GM21390 (cell line): ENCODE measurements around the gene DYNC2I2.
"Not testable (repeated sequence)": the region's sequence is repeated elsewhere in the genome, so short reads cannot be mapped to it uniquely, and the experiment has no call there.

Experiments
- ATAC-seq: cut with Tn5 transposase; IDR thresholded peaks from one replicate; pipeline ENCODE4 v1.9.1; 2021; ENCODE audit not compliant: unreplicated experiment

The DYNC2I2 gene

DNA sequence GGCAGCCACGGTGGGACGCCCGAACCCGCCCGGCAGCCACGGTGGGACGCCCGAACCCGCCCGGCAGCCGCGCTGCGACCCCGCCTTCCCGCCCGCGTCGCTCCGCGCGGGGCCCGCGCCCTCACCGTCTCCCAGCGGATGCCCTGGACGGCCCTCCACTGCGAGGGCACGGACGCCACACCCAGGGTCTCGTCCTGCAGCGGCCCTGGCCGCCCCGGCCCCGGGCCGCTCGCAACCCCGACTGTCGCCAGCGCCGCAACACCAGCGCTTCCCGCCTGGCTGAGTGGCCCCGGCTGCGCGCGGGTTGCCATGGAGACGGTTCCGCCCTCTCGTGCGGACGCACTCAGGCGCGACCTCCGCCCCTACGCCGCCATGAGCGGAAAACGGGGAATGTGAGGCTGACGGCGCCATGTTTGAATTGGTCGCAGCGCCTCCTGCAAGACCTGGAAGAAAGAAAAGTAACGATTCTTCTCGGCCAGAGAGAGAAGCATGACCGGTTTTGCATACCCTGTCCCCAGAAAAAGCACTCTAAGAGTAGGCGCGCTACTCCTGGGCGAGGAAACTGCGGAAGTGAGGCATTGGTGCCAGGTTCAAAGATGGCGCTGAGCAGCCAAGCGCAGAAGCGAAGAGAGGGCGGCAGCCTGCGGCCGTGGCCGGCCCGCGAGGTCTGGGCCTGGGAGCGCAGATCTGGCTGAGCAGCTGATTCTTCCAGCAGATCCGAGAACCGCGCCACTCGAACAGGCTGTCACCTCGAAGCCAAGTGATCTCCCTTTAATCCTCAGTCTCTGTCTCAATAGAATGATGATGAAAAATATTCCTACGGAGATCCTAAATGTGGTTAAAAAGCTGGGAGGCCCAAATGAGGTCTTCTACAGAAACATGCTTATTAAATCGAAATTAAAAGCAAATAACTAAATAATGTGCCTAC lies at the start of gene DYNC2I2:
DYNC2I2 (minus strand) TSS at position 432 of the 928 bp plus-strand sequence; CDS start at position 311, 121 bp downstream.
- ATAC-seq, result peak; percentile 73

- ATAC-seq, result no peak
Observed at GRCh38 chr9:128706045-128706444, 49.4 kb upstream of the DYNC2I2 start.

DNA sequence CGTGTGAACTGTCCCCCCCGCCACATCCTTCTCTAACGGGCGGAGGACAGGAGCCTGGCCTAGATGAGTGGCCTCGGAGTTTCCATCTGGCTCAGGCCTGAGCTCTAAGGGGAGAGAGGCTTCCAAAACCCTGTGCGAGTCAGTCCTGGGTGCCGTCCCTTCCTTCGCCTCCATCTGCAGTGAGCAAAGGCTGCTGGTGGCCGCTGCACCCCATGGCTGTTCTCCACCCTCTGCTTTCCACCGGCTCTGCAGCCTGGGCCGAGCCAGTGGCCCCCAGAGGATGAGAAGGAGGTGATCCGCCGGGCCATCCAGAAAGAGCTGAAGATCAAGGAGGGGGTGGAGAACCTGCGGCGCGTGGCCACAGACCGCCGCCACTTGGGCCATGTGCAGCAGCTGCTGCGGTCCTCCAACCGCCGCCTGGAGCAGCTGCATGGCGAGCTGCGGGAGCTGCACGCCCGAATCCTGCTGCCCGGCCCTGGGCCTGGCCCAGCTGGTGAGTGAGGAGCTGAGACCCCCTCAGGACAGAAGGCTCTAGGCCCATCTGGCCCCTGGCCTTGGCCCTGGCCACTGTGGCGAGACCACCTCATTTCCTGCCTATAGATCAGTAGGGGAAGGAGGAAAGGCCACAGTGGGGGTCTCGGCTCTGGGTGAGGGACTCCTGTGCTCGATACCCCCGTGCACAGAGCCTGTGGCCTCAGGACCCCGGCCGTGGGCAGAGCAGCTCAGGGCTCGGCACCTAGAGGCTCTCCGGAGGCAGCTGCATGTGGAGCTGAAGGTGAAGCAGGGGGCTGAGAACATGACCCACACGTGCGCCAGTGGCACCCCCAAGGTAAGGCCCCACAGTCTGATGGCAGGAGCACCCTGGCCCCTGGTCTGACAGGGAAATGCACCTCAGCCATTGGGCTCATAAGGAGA lies 48.7 kb upstream of the DYNC2I2 start:
- ATAC-seq, result no peak

DNA sequence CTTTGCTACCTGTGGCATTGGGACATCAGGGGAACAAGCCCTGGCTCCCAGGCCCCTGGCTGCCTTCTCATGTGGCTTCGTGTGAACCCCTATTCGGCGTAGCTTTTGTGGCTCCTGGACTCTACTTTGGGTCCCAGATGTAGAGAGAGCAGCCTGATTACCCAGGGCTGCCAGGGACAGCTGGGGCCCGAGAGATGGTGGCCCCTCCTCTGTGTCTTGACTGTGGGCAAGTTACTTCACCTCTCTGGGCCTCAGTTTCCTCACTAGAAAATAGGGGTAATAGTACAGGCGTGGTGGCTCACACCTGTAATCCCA lies 47.7 kb upstream of the DYNC2I2 start:
- ATAC-seq, result no peak

GRCh38 chr9:128703616-128704355 lies 47.1 kb upstream of the DYNC2I2 start:
- no peak for ATAC-seq

DNA sequence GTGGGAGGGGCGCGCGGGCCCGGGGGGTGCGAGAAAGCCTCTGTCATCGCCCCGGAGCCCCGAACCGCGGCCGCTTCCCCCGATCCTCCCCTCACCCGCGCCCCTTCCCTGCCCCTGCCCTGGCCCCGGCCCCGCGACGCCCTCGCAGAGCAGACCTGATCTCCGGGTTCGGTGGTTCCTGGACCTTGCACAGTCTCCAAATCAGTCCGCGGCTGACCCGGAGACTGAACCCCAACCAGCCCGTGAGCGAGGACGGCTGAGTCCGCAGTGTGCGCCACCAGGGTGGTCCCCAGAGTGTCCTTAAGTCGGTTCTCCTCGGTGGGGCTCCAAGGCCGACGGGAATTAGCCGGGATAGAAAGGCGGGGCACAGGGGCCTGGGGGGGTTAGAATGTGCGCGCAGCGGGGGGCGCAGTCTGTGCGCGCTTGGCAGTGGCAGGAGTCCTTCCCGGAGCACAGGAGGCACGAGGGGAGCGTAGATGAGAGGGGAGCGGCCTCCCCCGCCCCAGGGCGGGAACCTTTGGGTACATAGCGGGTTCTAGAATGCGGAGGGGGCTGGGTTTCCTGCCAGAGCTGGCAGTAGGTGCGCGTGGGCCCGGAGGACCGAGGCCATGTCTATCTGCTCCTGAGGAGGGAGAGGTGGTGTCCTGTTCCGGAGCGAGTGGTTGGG lies 46.4 kb upstream of the DYNC2I2 start:
- ATAC-seq, result peak; percentile 12

GRCh38 chr9:128702445-128702948 lies 45.9 kb upstream of the DYNC2I2 start, which contains the start of gene PKN3:
Gene PKN3 (plus strand): TSS chr9:128702503. CDS start chr9:128702916, 413 bp downstream.
- ATAC-seq, result peak; percentile 81

DNA sequence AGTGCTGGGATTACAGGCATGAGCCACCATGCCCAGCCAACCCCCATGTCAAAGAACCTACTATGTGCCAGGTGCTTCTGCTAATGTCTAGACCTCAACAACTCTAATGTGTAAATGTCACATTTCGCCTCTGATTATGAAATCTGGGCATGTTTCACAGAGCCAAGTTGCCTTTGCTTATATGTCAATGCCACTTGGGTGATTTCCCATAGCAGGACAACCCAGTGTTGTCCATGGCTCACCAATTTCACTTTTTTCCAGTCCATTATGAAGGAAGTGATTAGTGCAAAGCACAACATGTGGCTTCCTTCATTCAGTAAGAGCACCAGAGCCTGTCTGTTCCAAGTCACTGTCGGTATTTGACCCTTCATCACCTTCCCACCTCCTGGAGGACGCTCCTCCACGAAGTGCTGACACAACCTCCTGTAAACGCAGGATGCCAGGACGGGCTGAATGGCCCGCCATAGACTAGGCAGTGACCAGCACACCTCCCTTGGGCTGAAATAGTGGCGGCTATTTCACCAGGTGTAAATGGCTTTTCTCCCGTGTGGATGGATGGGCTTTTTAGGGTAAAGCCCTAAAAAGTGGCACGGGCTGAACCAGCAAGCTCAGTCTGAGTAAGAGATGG lies 44.7 kb upstream of the DYNC2I2 start:
- ATAC-seq, result no peak

GRCh38 chr9:128699096-128699795 lies 42.6 kb upstream of the DYNC2I2 start:
- not testable (repeated sequence) for ATAC-seq

- ATAC-seq, result no peak
Observed at GRCh38 chr9:128696923-128697707, 40.5 kb upstream of the DYNC2I2 start.

DNA sequence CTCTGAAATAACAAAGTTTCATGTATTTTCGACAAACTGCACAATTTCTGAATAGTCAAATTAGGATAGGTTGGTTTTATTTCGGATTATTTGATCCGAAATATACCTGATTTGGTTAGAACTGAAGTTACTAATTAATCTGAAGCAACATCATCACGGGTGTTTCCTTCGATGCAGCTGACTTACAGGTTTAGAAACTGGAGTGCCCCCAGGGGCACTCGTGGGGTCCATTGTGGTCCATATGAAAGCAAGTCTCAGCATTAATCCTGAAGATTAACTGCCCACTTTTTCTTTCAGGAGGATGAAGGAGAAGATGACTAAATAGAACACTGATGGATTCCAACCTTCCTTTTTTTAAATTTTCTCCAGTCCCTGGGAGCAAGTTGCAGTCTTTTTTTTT lies 37.7 kb upstream of the DYNC2I2 start:
- ATAC-seq, result no peak

DNA sequence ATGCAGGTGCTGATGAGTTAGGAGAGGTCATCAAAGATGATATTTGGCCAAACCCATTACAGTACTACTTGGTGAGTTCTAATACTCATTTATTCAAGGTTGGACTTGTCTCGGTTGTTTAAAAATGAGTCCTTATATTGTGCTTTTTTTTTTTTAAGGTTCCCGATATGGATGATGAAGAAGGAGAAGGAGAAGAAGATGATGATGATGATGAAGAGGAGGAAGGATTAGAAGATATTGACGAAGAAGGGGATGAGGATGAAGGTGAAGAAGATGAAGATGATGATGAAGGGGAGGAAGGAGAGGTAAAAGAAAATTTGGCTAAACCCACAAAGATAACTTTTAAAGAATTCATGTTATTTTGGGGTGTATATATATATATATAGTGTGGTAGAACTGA lies 37.1 kb upstream of the DYNC2I2 start:
- ATAC-seq, result not testable (repeated sequence)

GRCh38 chr9:128690684-128691034 lies 34.0 kb upstream of the DYNC2I2 start:
- ATAC-seq, result no peak

DNA sequence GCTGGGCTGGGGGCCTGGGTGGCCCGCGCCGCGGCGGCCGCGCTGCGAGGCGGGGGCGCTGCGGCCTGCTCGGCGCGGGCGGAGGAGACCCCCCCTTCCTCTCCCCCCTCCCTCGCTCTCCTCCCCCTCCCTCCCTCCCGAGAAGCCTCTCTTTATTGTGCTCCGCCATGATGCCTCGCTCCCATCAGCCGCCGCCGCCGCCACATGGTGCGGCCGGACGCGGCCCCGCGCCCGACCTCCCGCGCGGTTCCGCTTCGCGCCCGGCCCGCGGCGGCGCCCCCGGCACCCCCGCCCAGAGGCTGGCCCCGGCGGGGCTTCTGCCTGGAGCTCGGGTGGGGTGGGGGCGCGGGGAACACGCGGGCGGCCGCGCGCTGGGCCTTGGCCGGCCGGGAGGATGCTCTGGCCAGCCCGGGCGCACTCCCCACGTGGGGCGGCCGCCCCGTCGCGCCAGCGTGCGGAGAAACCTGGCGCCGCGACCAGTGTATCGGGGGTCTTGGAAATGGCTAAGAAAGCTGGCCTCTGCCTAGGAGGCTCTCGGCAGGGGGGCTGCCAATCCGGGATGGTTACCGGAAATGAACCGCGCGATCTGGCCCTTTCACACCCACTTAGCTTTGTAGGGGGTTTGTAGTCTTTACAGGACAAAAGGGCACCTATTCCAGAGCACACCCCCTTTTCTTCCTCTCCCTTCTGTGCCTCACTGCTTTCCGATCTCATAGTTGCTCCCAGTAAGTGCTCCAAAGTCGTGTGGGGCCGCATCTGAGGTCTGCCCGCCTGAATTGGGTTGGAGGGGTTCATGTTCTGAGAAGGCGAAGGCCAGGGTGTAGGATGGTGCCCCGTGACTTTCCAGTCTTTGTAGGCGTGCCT lies 33.4 kb upstream of the DYNC2I2 start:
- no peak for ATAC-seq

DNA sequence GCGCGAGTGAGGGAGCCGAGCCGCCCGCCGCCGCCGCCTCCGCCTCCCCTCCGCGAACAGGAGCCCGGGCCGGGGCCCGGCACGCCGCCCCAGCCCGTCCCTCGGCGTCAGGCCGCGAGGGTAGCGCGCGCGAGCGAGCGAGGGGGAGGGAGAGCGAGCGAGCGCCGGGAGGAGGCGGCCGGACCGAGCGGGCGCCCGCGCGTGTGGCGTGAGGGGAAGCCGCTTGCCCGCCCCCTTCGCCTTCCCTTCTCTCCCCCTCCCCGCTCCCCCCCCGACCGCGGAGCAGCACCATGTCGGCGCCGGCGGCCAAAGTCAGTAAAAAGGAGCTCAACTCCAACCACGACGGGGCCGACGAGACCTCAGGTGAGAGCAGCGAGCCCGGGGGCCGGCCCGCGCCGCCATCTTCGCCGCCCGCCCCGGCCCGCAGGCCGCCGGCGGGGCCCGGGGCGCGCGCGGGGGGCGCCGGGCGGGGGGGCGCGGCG lies 32.7 kb upstream of the DYNC2I2 start:
- ATAC-seq, result peak; percentile 10

- peak; percentile 62 for ATAC-seq
Observed at GRCh38 chr9:128688501-128689292, 32.0 kb upstream of the DYNC2I2 start, which contains the start of gene SET. Gene SET (plus strand): TSS chr9:128689222. CDS start chr9:128689583, 361 bp downstream.
